Natural killer cell (primary cell): ENCODE results near the gene TUG1. TPM values are rescaled to one million over a fixed set of nuclear protein-coding genes. Genes with fewer than 3 reads are reported as not detected.

Experiments
- ATAC-seq, 3 donors: fragments of 150-1000 bp in 2 of 3; fragments of 200-7000 bp in 1 of 3; cut with Tn5 transposase; 1 replicate in 1 of 3; 2 replicates in 2 of 3; pipeline ENCODE4 v1.10.0; 2021; ENCODE audit warnings: mild to moderate bottlenecking in 2 of 3, moderate library complexity in 2 of 3
- DNase-seq, 2 donors: peaks; one replicate each; pipeline versions ENCODE4 v3.0.0 to v3.0.0-alpha.2; 2013 to 2021; ENCODE audit warnings: mixed read lengths in 1 of 2
- H3K27ac ChIP-seq: one replicate; pipeline ENCODE4 v1.5.1; 2013; ENCODE audit warnings: mild to moderate bottlenecking, low read length
- H3K27me3 ChIP-seq: one replicate; pipeline ENCODE4 v1.6.1; 2013; ENCODE audit warnings: low read length; ENCODE audit not compliant: control insufficient read depth, insufficient read depth
- H3K36me3 ChIP-seq: one replicate; pipeline ENCODE4 v1.6.1; 2013; ENCODE audit warnings: low read length; ENCODE audit not compliant: control insufficient read depth, insufficient read depth
- H3K4me1 ChIP-seq: one replicate; pipeline ENCODE4 v1.6.1; 2013; ENCODE audit warnings: low read length; ENCODE audit not compliant: control insufficient read depth, insufficient read depth
- H3K4me3 ChIP-seq: one replicate; pipeline ENCODE4 v1.5.1; 2013; ENCODE audit warnings: low read length
- H3K9me3 ChIP-seq: one replicate; pipeline ENCODE4 v1.6.1; 2013; ENCODE audit warnings: low read length; ENCODE audit not compliant: control insufficient read depth, insufficient read depth
- H3K27ac Mint-ChIP-seq, 2 donors: one replicate each; pipeline ENCODE4 v1.8.0; 2022; ENCODE audit warnings: mild to moderate bottlenecking in 2 of 2, mixed read lengths in 2 of 2, moderate library complexity in 1 of 2
- H3K27me3 Mint-ChIP-seq, 2 donors: one replicate each; pipeline ENCODE4 v1.8.0; 2022; ENCODE audit warnings: low read depth in 2 of 2, mixed read lengths in 2 of 2
- H3K36me3 Mint-ChIP-seq: one replicate; pipeline ENCODE4 v1.8.0; 2022; ENCODE audit warnings: mixed read lengths
- H3K4me1 Mint-ChIP-seq, 2 donors: one replicate each; pipeline ENCODE4 v1.8.0; 2022; ENCODE audit warnings: mixed read lengths in 2 of 2
- H3K4me3 Mint-ChIP-seq: one replicate; pipeline ENCODE4 v1.8.0; 2022; ENCODE audit warnings: mild to moderate bottlenecking, moderate library complexity, mixed read lengths
- H3K9me3 Mint-ChIP-seq, 2 donors: one replicate each; pipeline ENCODE4 v1.8.0; 2022; ENCODE audit warnings: mixed read lengths in 2 of 2
- CTCF ChIP-seq: fragments of 200-600 bp; IDR thresholded peaks from one replicate; pipeline ENCODE4 v1.8.0; 2022; ENCODE audit warnings: antibody characterized with exemption
- WGBS: methylation state at CpG from one replicate; pipeline ENCODE4 v1.1.7; 2013; ENCODE audit warnings: missing lambda C conversion rate; ENCODE audit not compliant: insufficient coverage; 5-methylcytosine and 5-hydroxymethylcytosine counted together
- intact Hi-C: fragments of 100-400 bp; cut with micrococcal nuclease; formaldehyde crosslinking; loops from one replicate; pipeline ENCODE4 v1.14.2; 2022
- total RNA-seq, 4 donors: library from RNA; stranded (reverse); fragments of 120-200 nt in 1 of 4; gene quantifications; one replicate each; pipeline versions ENCODE4 v1.2.3 to v1.2.4, GENCODE V29; 2013 to 2022

Gene TUG1
- total RNA-seq, 3 donors from 2014 or later (not counting 1 experiment from before 2014, with no cell fraction given): 78.4 to 94.6 (median 80.9) TPM

GRCh38 chr22:30946354-30946753 is 22.7 kb upstream of the TUG1 start:
- H3K9me3 Mint-ChIP-seq: no peaks in the 10 kb centered on the region
- H3K4me3 Mint-ChIP-seq: no peak overlapping the region
- no peaks in the 10 kb centered on the region for H3K27me3 Mint-ChIP-seq
- peaks cover 23 to 27% of the 10 kb centered on the region in 2 donors for H3K4me1 Mint-ChIP-seq
- WGBS: 76% methylated on average over 7 of the region's 7 CpGs
- no peak overlapping the region for H3K27ac ChIP-seq
- no peak for TF ChIP-seq CTCF
- no peak overlapping the region for H3K4me3 ChIP-seq
- no peaks in the 10 kb centered on the region for H3K9me3 ChIP-seq
- DNase-seq (no peak), ATAC-seq (no peak)
- peaks cover 18% of the 10 kb centered on the region for H3K4me1 ChIP-seq
- intact Hi-C loops: loop anchor here (5.0 kb wide), 2 partner anchors 136 to 286 kb away; partner anchors contain the start of gene SMTN
- no peak overlapping the region for H3K27ac Mint-ChIP-seq
- peaks cover 55% of the 10 kb centered on the region for H3K36me3 ChIP-seq
- H3K36me3 Mint-ChIP-seq: peaks cover 22% of the 10 kb centered on the region
- H3K27me3 ChIP-seq: no peaks in the 10 kb centered on the region

GRCh38 chr22:30947173-30947815 is 21.8 kb upstream of the TUG1 start:
- peaks cover 22 to 23% of the 10 kb centered on the region in 2 donors for H3K4me1 Mint-ChIP-seq
- 97% methylated on average over 5 of the region's 5 CpGs for WGBS
- intact Hi-C loops: loop anchor here (5.0 kb wide), 2 partner anchors 135 to 285 kb away; partner anchors contain the start of gene SMTN
- ATAC-seq (no peak), DNase-seq (no peak)
- H3K4me3 Mint-ChIP-seq: no peak overlapping the region
- Histone ChIP-seq H3K4me1 (peaks cover 14% of the 10 kb centered on the region), H3K27me3 (no peaks in the 10 kb centered on the region), H3K36me3 (peaks cover 46% of the 10 kb centered on the region), H3K9me3 (no peaks in the 10 kb centered on the region), H3K4me3 (no peak overlapping the region), H3K27ac (no peak overlapping the region)
- H3K27ac Mint-ChIP-seq: no peak overlapping the region
- TF ChIP-seq CTCF: no peak
- no peaks in the 10 kb centered on the region for H3K27me3 Mint-ChIP-seq
- no peaks in the 10 kb centered on the region for H3K9me3 Mint-ChIP-seq
- peaks cover 22% of the 10 kb centered on the region for H3K36me3 Mint-ChIP-seq

- ATAC-seq: peak in 2 of 3 donors; percentile 40 to 52
- H3K9me3 Mint-ChIP-seq: no peaks in the 10 kb centered on the region
- Histone ChIP-seq H3K9me3 (no peaks in the 10 kb centered on the region), H3K4me3 (no peak overlapping the region), H3K36me3 (peaks cover 45% of the 10 kb centered on the region), H3K27me3 (no peaks in the 10 kb centered on the region), H3K27ac (no peak overlapping the region), H3K4me1 (peaks cover 10% of the 10 kb centered on the region)
- intact Hi-C loops: loop anchor here (5.0 kb wide), 2 partner anchors 134 to 284 kb away; partner anchors contain the start of gene SMTN
- H3K27me3 Mint-ChIP-seq: no peaks in the 10 kb centered on the region
- peaks cover 22 to 23% of the 10 kb centered on the region in 2 donors for H3K4me1 Mint-ChIP-seq
- DNase-seq: peak in 1 of 2 donors; percentile 66
- no peak overlapping the region for H3K4me3 Mint-ChIP-seq
- no peak overlapping the region for H3K27ac Mint-ChIP-seq
- 71% methylated on average over 2 of the region's 2 CpGs for WGBS
- H3K36me3 Mint-ChIP-seq: peaks cover 22% of the 10 kb centered on the region
- TF ChIP-seq CTCF: peak; percentile 29
These were observed 21.1 kb upstream of the TUG1 start for GRCh38 chr22:30947816-30948454.
